Thoracic aorta (tissue), 2 donors: Measurements from ENCODE around the gene TTC3. TPM values are rescaled to one million over a fixed set of nuclear protein-coding genes. Genes with fewer than 3 reads are reported as not detected.

Experiments used
- ATAC-seq: fragments of 150-250 bp; one replicate; pipeline ENCODE4 v1.8.0; 2017; ENCODE audit warnings: low read depth; ENCODE audit not compliant: insufficient number of reproducible peaks, low FRiP score
- DNase-seq: peaks from one replicate; pipeline ENCODE4 v3.0.0-alpha.2; 2020; ENCODE audit warnings: low spot score
- H3K27ac ChIP-seq, 2 donors: fragments of 200-600 bp; sonication (generic); 1 replicate in 1 of 2; 2 replicates in 1 of 2; pipeline ENCODE4 v1.5.1; 2016; ENCODE audit warnings: mild to moderate bottlenecking in 2 of 2, moderate library complexity in 2 of 2
- H3K27me3 ChIP-seq: fragments of 200-600 bp; sonication (generic); replicated peaks from 2 replicates; pipeline ENCODE4 v1.6.0; 2016; ENCODE audit warnings: mild to moderate bottlenecking; ENCODE audit not compliant: insufficient read depth
- H3K36me3 ChIP-seq: fragments of 200-600 bp; sonication (generic); one replicate; pipeline ENCODE4 v1.5.1; 2016
- H3K4me1 ChIP-seq, 2 donors: fragments of 200-600 bp; sonication (generic); 1 replicate in 1 of 2; 2 replicates in 1 of 2; pipeline versions ENCODE4 v1.5.1 to v1.6.0; 2016; ENCODE audit warnings: low read depth in 2 of 2, mild to moderate bottlenecking in 1 of 2; ENCODE audit not compliant: control insufficient read depth in 1 of 2
- H3K4me3 ChIP-seq: fragments of 200-600 bp; sonication (generic); 2 replicates; pipeline ENCODE4 v1.5.1; 2016; ENCODE audit warnings: mild to moderate bottlenecking
- H3K9me3 ChIP-seq: fragments of 200-600 bp; sonication (generic); 2 replicates; pipeline ENCODE4 v1.5.1; 2016
- CTCF ChIP-seq: fragments of 200-600 bp; sonication (generic); IDR thresholded peaks from one replicate; pipeline ENCODE4 v1.5.1; 2019; ENCODE audit warnings: antibody characterized with exemption
- total RNA-seq, 2 donors: library from RNA; depleted of rRNA; stranded (reverse); fragments of >200 nt; gene quantifications; one replicate each; pipeline versions ENCODE4 v1.1.0 to v1.2.3, GENCODE V29; 2016

Gene TTC3
- total RNA-seq, 2 donors from 2014 or later = 85.2 to 115 TPM

- Histone ChIP-seq H3K9me3 (no peaks in the 10 kb centered on the region), H3K4me1 (no peaks in the 10 kb centered on the region), H3K27me3 (no peaks in the 10 kb centered on the region), H3K36me3 (no peaks in the 10 kb centered on the region), H3K4me3 (no peak overlapping the region), H3K27ac (no peak overlapping the region)
- ATAC-seq (no peak), DNase-seq (no peak)
- no peak for TF ChIP-seq CTCF
Measured at GRCh38 chr21:37040212-37040611, 32.8 kb upstream of the TTC3 start.

GRCh38 chr21:37041706-37042271 is 31.3 kb upstream of the TTC3 start:
- no peak for ATAC-seq
- TF ChIP-seq CTCF = no peak
- Histone ChIP-seq H3K27ac (no peak overlapping the region), H3K4me1 (no peaks in the 10 kb centered on the region), H3K4me3 (no peak overlapping the region), H3K36me3 (no peaks in the 10 kb centered on the region), H3K9me3 (no peaks in the 10 kb centered on the region), H3K27me3 (no peaks in the 10 kb centered on the region)
- DNase-seq = no peak

- Histone ChIP-seq H3K27me3 (no peaks in the 10 kb centered on the region), H3K9me3 (no peaks in the 10 kb centered on the region), H3K4me1 (no peaks in the 10 kb centered on the region), H3K4me3 (no peak overlapping the region), H3K36me3 (no peaks in the 10 kb centered on the region), H3K27ac (no peak overlapping the region)
- no peak for ATAC-seq
- TF ChIP-seq CTCF = no peak
- DNase-seq = no peak
Measured at GRCh38 chr21:37043818-37044217, 29.2 kb upstream of the TTC3 start.

GRCh38 chr21:37044643-37045042 is 28.4 kb upstream of the TTC3 start:
- Histone ChIP-seq H3K27me3 (no peaks in the 10 kb centered on the region), H3K4me1 (no peaks in the 10 kb centered on the region)
- no peak for TF ChIP-seq CTCF

GRCh38 chr21:37045149-37045548 is 27.9 kb upstream of the TTC3 start:
- no peak for TF ChIP-seq CTCF
- H3K4me3 ChIP-seq = no peak overlapping the region
- H3K27me3 ChIP-seq = no peaks in the 10 kb centered on the region

More at GRCh38 chr21:37044643-37045042, 28.4 kb upstream of the TTC3 start:
- H3K27ac ChIP-seq = no peak overlapping the region
- no peaks in the 10 kb centered on the region for H3K9me3 ChIP-seq
- H3K36me3 ChIP-seq = no peaks in the 10 kb centered on the region
- no peak for DNase-seq
- no peak overlapping the region for H3K4me3 ChIP-seq
- no peak for ATAC-seq

More at GRCh38 chr21:37045149-37045548, 27.9 kb upstream of the TTC3 start:
- H3K27ac ChIP-seq = no peak overlapping the region
- H3K36me3 ChIP-seq = no peaks in the 10 kb centered on the region
- ATAC-seq (no peak), DNase-seq (no peak)
- no peaks in the 10 kb centered on the region for H3K4me1 ChIP-seq
- H3K9me3 ChIP-seq = no peaks in the 10 kb centered on the region
